ENCODE measurements around the gene DMBX1. TPM values are rescaled to one million over a fixed set of nuclear protein-coding genes. Genes with fewer than 3 reads are reported as not detected.

The DMBX1 gene
- total and polyA plus RNA-seq, 2 donors (not counting 1 experiment from before 2014, with no cell fraction given) = not detected

DNA sequence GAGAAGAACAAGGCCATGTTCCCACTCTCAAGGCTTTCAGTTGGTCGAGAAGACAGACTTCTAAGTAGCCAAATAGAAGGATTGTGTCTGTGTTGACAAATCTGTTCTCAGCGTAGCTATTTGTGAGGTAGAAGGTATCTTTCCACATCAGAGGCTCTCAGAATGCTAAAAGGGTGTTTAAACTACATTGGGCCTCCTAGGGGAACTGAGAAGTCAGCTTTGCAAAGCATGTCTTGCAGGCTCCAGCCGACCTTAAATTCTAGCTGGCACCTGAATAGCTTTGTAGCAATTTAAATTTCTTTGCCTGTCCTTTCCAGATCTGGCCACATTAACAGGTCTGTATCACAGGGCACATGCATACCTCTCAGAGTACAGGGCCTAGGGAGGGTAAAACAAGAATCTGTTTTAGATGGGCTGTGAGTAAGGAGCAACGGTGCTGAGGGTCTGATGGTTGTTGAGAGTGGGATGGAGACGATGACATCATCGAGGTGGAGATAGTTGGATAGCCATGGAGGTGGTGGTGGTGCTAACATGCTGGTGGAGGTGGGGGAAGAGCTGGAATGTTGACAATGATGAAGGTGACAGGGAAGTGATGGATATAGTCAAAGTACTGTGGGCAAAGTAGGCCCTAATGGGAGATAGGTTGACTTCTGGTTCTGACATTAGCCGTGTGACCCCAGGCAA, 17.0 kb upstream of the DMBX1 start:
- Histone ChIP-seq H3K4me1 (ENCODE audit: control insufficient read depth in 2 of 2, insufficient read depth in 2 of 2, low read length in 2 of 2) (peaks cover 11 to 13% of the 10 kb centered on the region in 2 donors), H2AFZ (ENCODE audit: insufficient read depth, low read depth, low read length, poor library complexity, severe bottlenecking) (no peak overlapping the region), H3K27ac (ENCODE audit: low read length in 2 of 2) (no peak overlapping the region), H3K27me3 (replicated peaks in 1 of 4; ENCODE audit: control extremely low read depth in 1 of 4, control insufficient read depth in 3 of 4, insufficient read depth in 4 of 4, low read length in 3 of 4) (peaks cover 0 to 17% (median 5%) of the 10 kb centered on the region in 4 experiments), H4K20me1 (ENCODE audit: control insufficient read depth, insufficient read depth, low read length, poor library complexity, severe bottlenecking) (no peaks in the 10 kb centered on the region), H3K9ac (ENCODE audit: low read length) (no peak overlapping the region), H3K4me2 (replicated peaks; ENCODE audit: low read depth, low read length, poor library complexity, severe bottlenecking) (no peak overlapping the region), H3K36me3 (replicated peaks in 1 of 2; ENCODE audit: control extremely low read depth in 1 of 2, control insufficient read depth in 1 of 2, extremely low read depth in 1 of 2, insufficient read depth in 2 of 2, low read length in 1 of 2) (no peaks in the 10 kb centered on the region), H3K79me2 (ENCODE audit: control insufficient read depth, insufficient read depth, low read length) (no peaks in the 10 kb centered on the region), H3K9me3 (ENCODE audit: control extremely low read depth in 1 of 3, control insufficient read depth in 2 of 3, insufficient read depth in 1 of 3, low read length in 2 of 3) (no peaks in the 10 kb centered on the region), H3K4me3 (ENCODE audit: control extremely low read depth in 1 of 5, extremely low read depth in 1 of 5, insufficient read depth in 1 of 5, low read depth in 2 of 5, low read length in 4 of 5) (no peak overlapping the region)
- H3K27ac Mint-ChIP-seq = peak overlapping the region; percentile 17
- H3K27me3 Mint-ChIP-seq = peaks cover 26% of the 10 kb centered on the region
- intact Hi-C loops (cut with micrococcal nuclease) = no loop called here
- no peaks in the 10 kb centered on the region for H3K9me3 Mint-ChIP-seq (ENCODE audit: insufficient read depth)
- ATAC-seq (ENCODE audit: low read depth) (no peak), DNase-seq (no peak)
- peaks cover 42% of the 10 kb centered on the region for H3K4me1 Mint-ChIP-seq
- ChIA-PET POLR2A (no interaction called here), CTCF (interaction anchor here (0.8 to 1.4 kb wide), 4 partner anchors 9 to 55 kb away, joined by 3 to 5 read pairs (median 3); no protein-coding TSS in a partner anchor)
- WGBS (ENCODE audit: insufficient coverage) = 67% methylated on average over 6 of the region's 7 CpGs
- H3K4me3 Mint-ChIP-seq = no peak overlapping the region
- no peak for TF ChIP-seq EZH2 (IDR thresholded peaks at IDR 0.05; ENCODE audit: borderline replicate concordance, insufficient read depth, low read depth, low read length, poor library complexity, severe bottlenecking)
- TF ChIP-seq, protein P1, sequence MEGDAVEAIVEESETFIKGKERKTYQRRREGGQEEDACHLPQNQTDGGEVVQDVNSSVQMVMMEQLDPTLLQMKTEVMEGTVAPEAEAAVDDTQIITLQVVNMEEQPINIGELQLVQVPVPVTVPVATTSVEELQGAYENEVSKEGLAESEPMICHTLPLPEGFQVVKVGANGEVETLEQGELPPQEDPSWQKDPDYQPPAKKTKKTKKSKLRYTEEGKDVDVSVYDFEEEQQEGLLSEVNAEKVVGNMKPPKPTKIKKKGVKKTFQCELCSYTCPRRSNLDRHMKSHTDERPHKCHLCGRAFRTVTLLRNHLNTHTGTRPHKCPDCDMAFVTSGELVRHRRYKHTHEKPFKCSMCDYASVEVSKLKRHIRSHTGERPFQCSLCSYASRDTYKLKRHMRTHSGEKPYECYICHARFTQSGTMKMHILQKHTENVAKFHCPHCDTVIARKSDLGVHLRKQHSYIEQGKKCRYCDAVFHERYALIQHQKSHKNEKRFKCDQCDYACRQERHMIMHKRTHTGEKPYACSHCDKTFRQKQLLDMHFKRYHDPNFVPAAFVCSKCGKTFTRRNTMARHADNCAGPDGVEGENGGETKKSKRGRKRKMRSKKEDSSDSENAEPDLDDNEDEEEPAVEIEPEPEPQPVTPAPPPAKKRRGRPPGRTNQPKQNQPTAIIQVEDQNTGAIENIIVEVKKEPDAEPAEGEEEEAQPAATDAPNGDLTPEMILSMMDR (IDR thresholded peaks at IDR 0.05) = no peak

DNA sequence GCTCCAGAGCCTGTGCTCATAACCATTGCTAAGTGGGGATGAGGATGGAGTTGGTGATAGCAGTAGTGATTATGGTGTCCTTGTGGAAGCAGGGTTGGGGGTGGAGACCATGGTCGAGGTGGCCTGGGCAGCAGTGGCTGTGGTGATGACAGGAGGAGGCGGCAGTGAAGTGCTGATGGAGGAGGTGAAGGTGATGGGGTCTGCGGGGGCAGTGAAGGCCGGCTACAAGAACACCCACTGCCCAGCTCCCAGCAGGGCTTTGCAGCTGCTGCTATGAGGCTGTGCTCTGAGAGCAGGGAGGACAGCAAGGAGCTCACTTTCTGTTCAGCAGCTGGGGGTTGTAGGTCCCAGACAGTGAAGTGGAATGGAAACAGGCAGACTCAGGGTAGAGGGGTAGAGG, 15.6 kb upstream of the DMBX1 start:
- Histone ChIP-seq H3K4me1 (ENCODE audit: control insufficient read depth in 2 of 2, insufficient read depth in 2 of 2, low read length in 2 of 2) (peaks cover 11 to 13% of the 10 kb centered on the region in 2 donors), H3K27ac (ENCODE audit: low read length in 2 of 2) (no peak overlapping the region), H4K20me1 (ENCODE audit: control insufficient read depth, insufficient read depth, low read length, poor library complexity, severe bottlenecking) (no peaks in the 10 kb centered on the region), H3K9me3 (ENCODE audit: control extremely low read depth in 1 of 3, control insufficient read depth in 2 of 3, insufficient read depth in 1 of 3, low read length in 2 of 3) (no peaks in the 10 kb centered on the region), H3K9ac (ENCODE audit: low read length) (no peak overlapping the region), H3K36me3 (replicated peaks in 1 of 2; ENCODE audit: control extremely low read depth in 1 of 2, control insufficient read depth in 1 of 2, extremely low read depth in 1 of 2, insufficient read depth in 2 of 2, low read length in 1 of 2) (no peaks in the 10 kb centered on the region), H3K27me3 (replicated peaks in 1 of 4; ENCODE audit: control extremely low read depth in 1 of 4, control insufficient read depth in 3 of 4, insufficient read depth in 4 of 4, low read length in 3 of 4) (peaks cover 0 to 13% (median 4%) of the 10 kb centered on the region in 4 experiments), H3K4me2 (replicated peaks; ENCODE audit: low read depth, low read length, poor library complexity, severe bottlenecking) (no peak overlapping the region), H2AFZ (ENCODE audit: insufficient read depth, low read depth, low read length, poor library complexity, severe bottlenecking) (no peak overlapping the region), H3K79me2 (ENCODE audit: control insufficient read depth, insufficient read depth, low read length) (no peaks in the 10 kb centered on the region), H3K4me3 (ENCODE audit: control extremely low read depth in 1 of 5, extremely low read depth in 1 of 5, insufficient read depth in 1 of 5, low read depth in 2 of 5, low read length in 4 of 5) (no peak overlapping the region)
- TF ChIP-seq, protein P1 (IDR thresholded peaks at IDR 0.05) = no peak
- no peak for TF ChIP-seq EZH2 (IDR thresholded peaks at IDR 0.05; ENCODE audit: borderline replicate concordance, insufficient read depth, low read depth, low read length, poor library complexity, severe bottlenecking)
- WGBS (ENCODE audit: insufficient coverage) = 58% methylated on average over 4 of the region's 4 CpGs
- DNase-seq (no peak), ATAC-seq (ENCODE audit: low read depth) (no peak)
- H3K27ac Mint-ChIP-seq = no peak overlapping the region
- H3K4me1 Mint-ChIP-seq = peaks cover 43% of the 10 kb centered on the region
- H3K4me3 Mint-ChIP-seq = no peak overlapping the region
- intact Hi-C loops (cut with micrococcal nuclease) = no loop called here
- POLR2A ChIA-PET = no interaction called here
- H3K9me3 Mint-ChIP-seq (ENCODE audit: insufficient read depth) = no peaks in the 10 kb centered on the region
- H3K27me3 Mint-ChIP-seq = peaks cover 21% of the 10 kb centered on the region
- CTCF ChIA-PET = no interaction called here
